Erythroblast (primary cell): ENCODE measurements around the gene CISD1.

Source experiments
- GATA1 ChIP-seq: IDR thresholded peaks from 2 replicates; pipeline ENCODE4 v1.6.1; 2011; ENCODE audit warnings: low read depth, mild to moderate bottlenecking, control low read depth, low read length, moderate library complexity
- POLR2A ChIP-seq: IDR thresholded peaks from 2 replicates; pipeline ENCODE4 v1.6.1; 2011; ENCODE audit warnings: mild to moderate bottlenecking, low read length

DNA sequence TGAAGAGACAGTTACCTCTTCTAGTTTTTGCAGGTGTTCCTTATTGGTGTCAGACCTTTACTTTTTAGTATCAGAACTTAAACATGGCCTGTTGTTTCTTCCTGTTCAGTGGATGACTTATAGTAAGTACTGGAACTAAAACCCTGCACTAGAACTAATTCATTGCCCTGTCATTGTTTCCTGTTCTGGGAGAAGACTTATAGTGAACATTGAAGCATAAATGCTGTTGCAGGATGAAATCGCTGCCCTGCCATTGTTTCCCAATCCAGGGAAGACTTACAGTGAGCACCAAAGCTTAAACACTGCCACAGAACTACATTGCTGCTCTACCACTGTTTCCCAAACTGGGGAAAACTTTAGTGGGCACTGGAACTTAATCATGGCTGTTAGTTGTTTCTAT is 14.3 kb upstream of the CISD1 start:
- TF ChIP-seq POLR2A (no peak), GATA1 (no peak)
